ENCODE measurements around the gene ANP32B.

- TF ChIP-seq CREB1 (CRISPR knock-in tag; IDR thresholded peaks at IDR 0.05; ENCODE audit: low read depth) = no peak
- no peak for TF ChIP-seq REST (IDR thresholded peaks at IDR 0.05; ENCODE audit: unreplicated experiment)
- TF ChIP-seq CTCF (conservative IDR thresholded peaks at IDR 0.05; ENCODE audit: low read depth in 2 of 2) = no peak
- TF ChIP-seq EZH2phosphoT487 (IDR thresholded peaks at IDR 0.05; ENCODE audit: unreplicated experiment) = no peak
- TF ChIP-seq EZH2 (IDR thresholded peaks at IDR 0.05; ENCODE audit: low read depth, unreplicated experiment) = no peak
- TF ChIP-seq POLR2AphosphoS5 (IDR thresholded peaks at IDR 0.05; ENCODE audit: low read depth) = no peak
- no peak for TF ChIP-seq ZNF462 (CRISPR knock-in tag; IDR thresholded peaks at IDR 0.05)
- no peak for TF ChIP-seq JUNB (IDR thresholded peaks at IDR 0.05; ENCODE audit: unreplicated experiment)
- TF ChIP-seq ZNF331 (CRISPR knock-in tag; IDR thresholded peaks at IDR 0.05; ENCODE audit: low read depth) = no peak
- TF ChIP-seq STAT1 (IDR thresholded peaks at IDR 0.05; ENCODE audit: unreplicated experiment) = no peak
- no peak for TF ChIP-seq ETS1 (IDR thresholded peaks at IDR 0.05)
Measured at GRCh38 chr9:97984188-97985057, 1.3 kb downstream of the ANP32B start.

Data from GM23338 (cell line).